HEK293 (cell line): ENCODE measurements around the gene DYNLRB1.
"Not testable (repeated sequence)": the region's sequence is repeated elsewhere in the genome, so short reads cannot be mapped to it uniquely, and the experiment has no call there.

Source experiments
- ZNF184 ChIP-seq: fragments of 450-650 bp; IDR thresholded peaks from 2 replicates; pipeline ENCODE4 v1.5.1; 2018; ENCODE audit warnings: missing biosample characterization, mild to moderate bottlenecking, missing genetic modification characterization
- TF ChIP-seq, protein P1 (sequence below): fragments of 450-650 bp; formaldehyde crosslinking; IDR thresholded peaks from 2 replicates; pipeline ENCODE4 v1.5.1; 2016; ENCODE audit warnings: missing biosample characterization, missing genetic modification characterization

DNA sequence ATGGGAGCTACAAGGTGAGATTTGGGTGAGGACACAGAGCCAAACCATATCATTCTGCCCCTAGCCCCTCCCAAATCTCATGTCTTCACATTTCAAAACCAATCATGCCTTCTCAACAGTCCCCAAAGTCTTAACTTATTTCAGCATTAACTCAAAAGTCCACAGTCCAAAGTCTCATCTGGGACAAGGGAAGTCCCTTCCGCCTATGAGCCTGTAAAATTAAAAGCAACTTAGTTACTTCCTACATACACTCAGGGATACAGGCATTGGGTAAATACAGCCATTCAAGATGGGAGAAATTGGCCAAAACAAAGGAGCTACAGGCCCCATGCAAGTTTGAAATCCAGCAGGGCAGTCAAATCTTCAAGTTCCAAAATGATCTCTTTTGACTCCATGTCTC, 34.1 kb upstream of the DYNLRB1 start:
- not testable (repeated sequence) for TF ChIP-seq ZNF184 (tag by site-specific recombination)
- TF ChIP-seq, protein P1, sequence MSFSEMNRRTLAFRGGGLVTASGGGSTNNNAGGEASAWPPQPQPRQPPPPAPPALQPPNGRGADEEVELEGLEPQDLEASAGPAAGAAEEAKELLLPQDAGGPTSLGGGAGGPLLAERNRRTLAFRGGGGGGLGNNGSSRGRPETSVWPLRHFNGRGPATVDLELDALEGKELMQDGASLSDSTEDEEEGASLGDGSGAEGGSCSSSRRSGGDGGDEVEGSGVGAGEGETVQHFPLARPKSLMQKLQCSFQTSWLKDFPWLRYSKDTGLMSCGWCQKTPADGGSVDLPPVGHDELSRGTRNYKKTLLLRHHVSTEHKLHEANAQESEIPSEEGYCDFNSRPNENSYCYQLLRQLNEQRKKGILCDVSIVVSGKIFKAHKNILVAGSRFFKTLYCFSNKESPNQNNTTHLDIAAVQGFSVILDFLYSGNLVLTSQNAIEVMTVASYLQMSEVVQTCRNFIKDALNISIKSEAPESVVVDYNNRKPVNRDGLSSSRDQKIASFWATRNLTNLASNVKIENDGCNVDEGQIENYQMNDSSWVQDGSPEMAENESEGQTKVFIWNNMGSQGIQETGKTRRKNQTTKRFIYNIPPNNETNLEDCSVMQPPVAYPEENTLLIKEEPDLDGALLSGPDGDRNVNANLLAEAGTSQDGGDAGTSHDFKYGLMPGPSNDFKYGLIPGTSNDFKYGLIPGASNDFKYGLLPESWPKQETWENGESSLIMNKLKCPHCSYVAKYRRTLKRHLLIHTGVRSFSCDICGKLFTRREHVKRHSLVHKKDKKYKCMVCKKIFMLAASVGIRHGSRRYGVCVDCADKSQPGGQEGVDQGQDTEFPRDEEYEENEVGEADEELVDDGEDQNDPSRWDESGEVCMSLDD (tag by site-specific recombination) = not testable (repeated sequence)
